Vagina (tissue), 2 donors: ENCODE measurements around the gene ASS1. TPM values are rescaled to one million over a fixed set of nuclear protein-coding genes. Genes with fewer than 3 reads are reported as not detected.

Experiments
- DNase-seq, 2 donors: peaks; one replicate each; pipeline ENCODE4 v3.0.0-alpha.2; 2017; ENCODE audit errors: extremely low spot score in 2 of 2
- H3K27ac ChIP-seq: fragments of 200-600 bp; sonication (generic); one replicate; pipeline ENCODE4 v1.5.1; 2019
- H3K27me3 ChIP-seq: fragments of 200-600 bp; sonication (generic); one replicate; pipeline ENCODE4 v1.5.1; 2019
- H3K36me3 ChIP-seq, 2 donors: fragments of 200-600 bp; sonication (generic); one replicate each; pipeline ENCODE4 v1.5.1; 2017 to 2019
- H3K4me1 ChIP-seq: fragments of 200-600 bp; sonication (generic); one replicate; pipeline ENCODE4 v1.5.1; 2019
- H3K4me3 ChIP-seq, 2 donors: fragments of 200-600 bp; sonication (generic); 1 replicate in 1 of 2; 2 replicates in 1 of 2; pipeline ENCODE4 v1.5.1; 2016 to 2019
- H3K9me3 ChIP-seq: fragments of 200-600 bp; sonication (generic); one replicate; pipeline ENCODE4 v1.5.1; 2019
- POLR2A ChIP-seq, 2 donors: fragments of 450-650 bp; IDR thresholded peaks; one replicate each; pipeline ENCODE4 v1.6.1; 2017; ENCODE audit warnings: antibody characterized with exemption in 2 of 2, mild to moderate bottlenecking in 2 of 2, moderate library complexity in 2 of 2
- POLR2AphosphoS5 ChIP-seq, 2 donors: sonication (generic); formaldehyde crosslinking; IDR thresholded peaks; one replicate each; pipeline ENCODE4 v1.9.0; 2017; ENCODE audit warnings: antibody characterized with exemption in 2 of 2, mild to moderate bottlenecking in 2 of 2, low read depth in 1 of 2; ENCODE audit not compliant: insufficient read depth in 1 of 2
- intact Hi-C: fragments of 100-400 bp; cut with DNase I; formaldehyde crosslinking; loops from one replicate; pipeline ENCODE4 v1.15.1; 2023
- total RNA-seq: library from RNA; depleted of rRNA; stranded (reverse); fragments of >200 nt; gene quantifications from one replicate; pipeline ENCODE4 v1.2.3, GENCODE V29; 2016
- TF ChIP-seq, protein P1 (sequence below), 3 experiments: fragments of 450-650 bp in 2 of 3; fragments of 200-600 bp in 1 of 3; sonication (generic) in 1 of 3; IDR thresholded peaks; one replicate each; pipeline ENCODE4 v1.5.1; 2017 to 2019; ENCODE audit warnings: antibody characterized with exemption in 3 of 3, mild to moderate bottlenecking in 2 of 3, moderate library complexity in 2 of 3

Gene ASS1
- total RNA-seq, 1 donor from 2014 or later = 84.0 TPM

DNA sequence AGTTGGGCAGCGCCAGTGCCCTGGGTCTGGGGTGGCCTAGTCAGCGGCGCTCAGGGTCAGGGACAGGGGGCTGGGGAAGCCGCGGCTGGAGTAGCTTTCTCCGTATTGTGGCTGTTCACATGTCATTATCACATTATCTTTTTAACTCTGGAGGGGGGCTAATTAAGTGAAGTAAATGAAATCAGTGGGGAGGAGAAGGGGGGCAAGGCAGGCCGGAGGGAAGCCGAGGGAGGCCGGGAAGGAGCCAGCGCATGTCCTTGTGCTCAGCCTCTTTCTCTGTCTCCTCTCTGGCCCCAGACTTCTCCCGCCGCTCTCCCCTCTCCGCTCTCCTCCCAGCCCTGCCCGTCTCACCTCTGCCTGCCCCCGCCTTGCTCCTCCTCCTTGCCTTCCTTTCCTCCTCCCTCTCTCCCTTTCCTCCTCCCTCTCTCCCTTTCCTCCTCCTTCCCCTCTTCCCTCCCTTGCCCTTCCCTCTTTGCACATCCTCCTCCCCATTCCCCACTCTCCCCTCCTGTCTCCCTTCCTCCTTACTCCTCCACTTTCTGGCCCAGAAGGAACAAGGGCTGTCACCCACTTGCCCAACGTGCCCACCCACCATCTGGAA lies 38.7 kb downstream of the ASS1 start:
- Histone ChIP-seq H3K4me1 (no peaks in the 10 kb centered on the region), H3K27ac (no peak overlapping the region), H3K36me3 (no peaks in the 10 kb centered on the region), H3K4me3 (no peak overlapping the region), H3K9me3 (no peaks in the 10 kb centered on the region), H3K27me3 (no peaks in the 10 kb centered on the region)
- TF ChIP-seq POLR2A (IDR thresholded peaks at IDR 0.05) (no peak), POLR2AphosphoS5 (IDR thresholded peaks at IDR 0.05; ENCODE audit: insufficient read depth in 1 of 2, low read depth in 1 of 2) (no peak)
- TF ChIP-seq, protein P1, sequence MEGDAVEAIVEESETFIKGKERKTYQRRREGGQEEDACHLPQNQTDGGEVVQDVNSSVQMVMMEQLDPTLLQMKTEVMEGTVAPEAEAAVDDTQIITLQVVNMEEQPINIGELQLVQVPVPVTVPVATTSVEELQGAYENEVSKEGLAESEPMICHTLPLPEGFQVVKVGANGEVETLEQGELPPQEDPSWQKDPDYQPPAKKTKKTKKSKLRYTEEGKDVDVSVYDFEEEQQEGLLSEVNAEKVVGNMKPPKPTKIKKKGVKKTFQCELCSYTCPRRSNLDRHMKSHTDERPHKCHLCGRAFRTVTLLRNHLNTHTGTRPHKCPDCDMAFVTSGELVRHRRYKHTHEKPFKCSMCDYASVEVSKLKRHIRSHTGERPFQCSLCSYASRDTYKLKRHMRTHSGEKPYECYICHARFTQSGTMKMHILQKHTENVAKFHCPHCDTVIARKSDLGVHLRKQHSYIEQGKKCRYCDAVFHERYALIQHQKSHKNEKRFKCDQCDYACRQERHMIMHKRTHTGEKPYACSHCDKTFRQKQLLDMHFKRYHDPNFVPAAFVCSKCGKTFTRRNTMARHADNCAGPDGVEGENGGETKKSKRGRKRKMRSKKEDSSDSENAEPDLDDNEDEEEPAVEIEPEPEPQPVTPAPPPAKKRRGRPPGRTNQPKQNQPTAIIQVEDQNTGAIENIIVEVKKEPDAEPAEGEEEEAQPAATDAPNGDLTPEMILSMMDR (IDR thresholded peaks at IDR 0.05) = no peak
- no peak for DNase-seq
- intact Hi-C loops = no loop called here

- peaks cover 0 to 3% of the 10 kb centered on the region in 2 donors for H3K36me3 ChIP-seq
- intact Hi-C loops = no loop called here
- H3K4me3 ChIP-seq = no peak overlapping the region
- no peaks in the 10 kb centered on the region for H3K4me1 ChIP-seq
- H3K27me3 ChIP-seq = no peaks in the 10 kb centered on the region
- no peaks in the 10 kb centered on the region for H3K9me3 ChIP-seq
- TF ChIP-seq, protein P1 (IDR thresholded peaks at IDR 0.05) = no peak
- TF ChIP-seq POLR2A (IDR thresholded peaks at IDR 0.05) = no peak
- no peak for TF ChIP-seq POLR2AphosphoS5 (IDR thresholded peaks at IDR 0.05; ENCODE audit: insufficient read depth in 1 of 2, low read depth in 1 of 2)
- H3K27ac ChIP-seq = no peak overlapping the region
- DNase-seq = no peak
Observed at GRCh38 chr9:130484362-130485072, 39.8 kb downstream of the ASS1 start.

- no peak for TF ChIP-seq POLR2AphosphoS5 (IDR thresholded peaks at IDR 0.05; ENCODE audit: insufficient read depth in 1 of 2, low read depth in 1 of 2)
- TF ChIP-seq, protein P1 (IDR thresholded peaks at IDR 0.05) = no peak
- TF ChIP-seq POLR2A (IDR thresholded peaks at IDR 0.05) = no peak
- no peaks in the 10 kb centered on the region for H3K9me3 ChIP-seq
- H3K4me3 ChIP-seq = no peak overlapping the region
- H3K36me3 ChIP-seq = peaks cover 0 to 8% of the 10 kb centered on the region in 2 donors
- no peak overlapping the region for H3K27ac ChIP-seq
- intact Hi-C loops = no loop called here
- no peak for DNase-seq
- H3K4me1 ChIP-seq = no peaks in the 10 kb centered on the region
- no peaks in the 10 kb centered on the region for H3K27me3 ChIP-seq
Observed at GRCh38 chr9:130486103-130486502, 41.3 kb downstream of the ASS1 start.

DNA sequence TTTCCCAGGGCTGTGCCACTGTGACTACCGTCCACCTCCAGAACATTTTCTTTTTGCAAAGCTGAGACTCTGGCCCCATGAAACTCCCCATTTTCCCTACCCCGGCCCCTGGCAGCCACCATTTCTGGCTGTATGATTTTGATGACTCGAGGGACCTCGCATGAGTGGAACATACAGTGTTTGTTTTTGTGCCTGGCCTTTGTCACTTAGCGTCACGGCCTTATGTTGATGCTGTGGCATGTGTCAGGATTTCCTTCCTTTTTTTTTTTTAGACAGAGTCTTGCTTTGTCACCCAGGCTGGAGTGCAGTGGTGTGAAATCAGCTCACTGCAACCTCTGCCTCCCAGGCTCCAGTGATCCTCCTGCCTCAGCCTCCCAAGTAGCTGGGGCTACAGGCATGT lies 42.7 kb downstream of the ASS1 start:
- intact Hi-C loops = no loop called here
- TF ChIP-seq POLR2AphosphoS5 (IDR thresholded peaks at IDR 0.05; ENCODE audit: insufficient read depth in 1 of 2, low read depth in 1 of 2) (no peak), POLR2A (IDR thresholded peaks at IDR 0.05) (no peak)
- TF ChIP-seq, protein P1 (IDR thresholded peaks at IDR 0.05) = no peak
- peaks cover 0 to 8% of the 10 kb centered on the region in 2 donors for H3K36me3 ChIP-seq

More for the DNA sequence above, 42.7 kb downstream of the ASS1 start:
- H3K9me3 ChIP-seq = no peaks in the 10 kb centered on the region
- no peak overlapping the region for H3K27ac ChIP-seq
- no peak for DNase-seq
- H3K27me3 ChIP-seq = no peaks in the 10 kb centered on the region
- H3K4me3 ChIP-seq = no peak overlapping the region
- no peaks in the 10 kb centered on the region for H3K4me1 ChIP-seq
